ENCODE results near the gene RAB22A. TPM values are rescaled to one million over a fixed set of nuclear protein-coding genes. Genes with fewer than 3 reads are reported as not detected.

The RAB22A gene
- total RNA-seq, 2 donors from 2014 or later, result 8.4 to 11.6 TPM

DNA sequence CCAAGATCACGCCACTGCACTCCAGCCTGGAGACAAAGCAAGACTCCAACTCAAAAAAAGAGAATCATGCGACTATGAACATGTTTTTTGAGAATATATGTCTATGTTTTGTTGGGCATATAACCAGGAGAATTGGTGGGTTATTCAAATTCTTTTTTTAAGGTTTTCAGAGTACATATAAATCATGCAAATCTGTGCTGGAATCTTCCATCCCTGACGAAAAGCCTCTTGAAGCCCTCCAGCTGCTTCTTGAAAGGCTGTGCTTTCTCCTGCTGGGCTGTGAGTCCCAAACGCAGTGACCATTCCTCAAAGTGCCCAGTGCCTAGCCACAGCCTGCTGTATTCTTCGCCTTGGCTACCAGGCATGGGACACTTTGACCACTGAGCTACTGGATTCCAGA, 9.2 kb upstream of the RAB22A start:
- H3K4me3 ChIP-seq (ENCODE audit: low read length), result no peak overlapping the region
- no peak for TF ChIP-seq CTCF (conservative IDR thresholded peaks at IDR 0.05)
- no peak for DNase-seq
- H3K36me3 Mint-ChIP-seq (ENCODE audit: low read depth), result peaks cover 21% of the 10 kb centered on the region
- no peaks in the 10 kb centered on the region for H3K27me3 ChIP-seq (ENCODE audit: control insufficient read depth, insufficient read depth, low read length, poor library complexity, severe bottlenecking)
- H3K36me3 ChIP-seq (ENCODE audit: control insufficient read depth, insufficient read depth, low read length), result peaks cover 9% of the 10 kb centered on the region
- no peaks in the 10 kb centered on the region for H3K9me3 ChIP-seq (ENCODE audit: control insufficient read depth, low read length)
- no peak overlapping the region for H3K4me3 Mint-ChIP-seq
- no peak overlapping the region for H3K9ac ChIP-seq (ENCODE audit: extremely low read depth, low read length, poor library complexity, severe bottlenecking)
- WGBS, 2 experiments (ENCODE audit: insufficient coverage in 1 of 2, insufficient read length in 1 of 2), result 85 to 90% methylated on average over 4 to 5 of the region's 5 CpGs
- no peaks in the 10 kb centered on the region for H3K4me1 ChIP-seq (ENCODE audit: control insufficient read depth, insufficient read depth, low read length)
- H3K27ac ChIP-seq (ENCODE audit: low read depth, low read length), result no peak overlapping the region
- peaks cover 4% of the 10 kb centered on the region for H3K4me1 Mint-ChIP-seq
- no peaks in the 10 kb centered on the region for H3K27me3 Mint-ChIP-seq (ENCODE audit: insufficient read depth)
- no peaks in the 10 kb centered on the region for H3K9me3 Mint-ChIP-seq
- H3K27ac Mint-ChIP-seq, result no peak overlapping the region

- Mint-ChIP-seq H3K27me3 (ENCODE audit: insufficient read depth) (no peaks in the 10 kb centered on the region), H3K4me3 (no peak overlapping the region), H3K9me3 (no peaks in the 10 kb centered on the region), H3K27ac (no peak overlapping the region), H3K4me1 (peaks cover 5% of the 10 kb centered on the region), H3K36me3 (ENCODE audit: low read depth) (peaks cover 27% of the 10 kb centered on the region)
- H3K4me3 ChIP-seq (ENCODE audit: low read length), result no peak overlapping the region
- no peaks in the 10 kb centered on the region for H3K4me1 ChIP-seq (ENCODE audit: control insufficient read depth, insufficient read depth, low read length)
- H3K27me3 ChIP-seq (ENCODE audit: control insufficient read depth, insufficient read depth, low read length, poor library complexity, severe bottlenecking), result no peaks in the 10 kb centered on the region
- H3K27ac ChIP-seq (ENCODE audit: low read depth, low read length), result no peak overlapping the region
- H3K9me3 ChIP-seq (ENCODE audit: control insufficient read depth, low read length), result no peaks in the 10 kb centered on the region
- no peak for DNase-seq
- H3K36me3 ChIP-seq (ENCODE audit: control insufficient read depth, insufficient read depth, low read length), result peaks cover 16% of the 10 kb centered on the region
- H3K9ac ChIP-seq (ENCODE audit: extremely low read depth, low read length, poor library complexity, severe bottlenecking), result no peak overlapping the region
- 88 to 100% methylated on average over 1 of the region's 1 CpG for WGBS, 2 experiments (ENCODE audit: insufficient coverage in 1 of 2, insufficient read length in 1 of 2)
- TF ChIP-seq CTCF (conservative IDR thresholded peaks at IDR 0.05), result no peak
Measured at GRCh38 chr20:58303547-58303946, 6.0 kb upstream of the RAB22A start.

GRCh38 chr20:58305061-58305460, 4.5 kb upstream of the RAB22A start:
- WGBS, 2 experiments (ENCODE audit: insufficient coverage in 1 of 2, insufficient read length in 1 of 2), result 95 to 100% methylated on average over 1 of the region's 1 CpG
- Mint-ChIP-seq H3K36me3 (ENCODE audit: low read depth) (peaks cover 20% of the 10 kb centered on the region), H3K4me3 (no peak overlapping the region)

More at GRCh38 chr20:58305061-58305460, 4.5 kb upstream of the RAB22A start:
- DNase-seq, result no peak
- H3K9me3 ChIP-seq (ENCODE audit: control insufficient read depth, low read length), result no peaks in the 10 kb centered on the region
- Mint-ChIP-seq H3K27ac (no peak overlapping the region), H3K9me3 (no peaks in the 10 kb centered on the region), H3K27me3 (ENCODE audit: insufficient read depth) (no peaks in the 10 kb centered on the region), H3K4me1 (peaks cover 5% of the 10 kb centered on the region)
- TF ChIP-seq CTCF (conservative IDR thresholded peaks at IDR 0.05), result no peak
- no peaks in the 10 kb centered on the region for H3K27me3 ChIP-seq (ENCODE audit: control insufficient read depth, insufficient read depth, low read length, poor library complexity, severe bottlenecking)
- H3K36me3 ChIP-seq (ENCODE audit: control insufficient read depth, insufficient read depth, low read length), result peaks cover 16% of the 10 kb centered on the region
- no peak overlapping the region for H3K4me3 ChIP-seq (ENCODE audit: low read length)
- no peaks in the 10 kb centered on the region for H3K4me1 ChIP-seq (ENCODE audit: control insufficient read depth, insufficient read depth, low read length)
- H3K9ac ChIP-seq (ENCODE audit: extremely low read depth, low read length, poor library complexity, severe bottlenecking), result no peak overlapping the region
- H3K27ac ChIP-seq (ENCODE audit: low read depth, low read length), result no peak overlapping the region

Data from endodermal cell (in vitro differentiated cells).